Right renal pelvis (tissue), 4 donors: ENCODE measurements around the gene MACROD2. TPM values are rescaled to one million over a fixed set of nuclear protein-coding genes. Genes with fewer than 3 reads are reported as not detected.

Experiments used
- DNase-seq, 4 donors: peaks; one replicate each; pipeline ENCODE4 v3.0.0-alpha.2; 2013; ENCODE audit warnings: low read depth in 4 of 4, low spot score in 3 of 4, missing footprints in 1 of 4
- polyA plus RNA-seq, 4 donors: library from polyadenylated mRNA; unstranded; fragments of 120-200 nt; gene quantifications; one replicate each; pipeline ENCODE4 v1.2.1, GENCODE V29; 2013; ENCODE audit not compliant: insufficient read length in 4 of 4

Gene MACROD2
- polyA plus RNA-seq, 4 donors, result 12.4 to 14.4 (median 13.6) TPM

- DNase-seq, result no peak
These were observed 883.8 kb downstream of the MACROD2 start for GRCh38 chr20:14879020-14879697.

- DNase-seq, result no peak
These were observed 884.5 kb downstream of the MACROD2 start for GRCh38 chr20:14879839-14880238.

- DNase-seq, result no peak
These were observed 886.2 kb downstream of the MACROD2 start for GRCh38 chr20:14881518-14881917.

DNA sequence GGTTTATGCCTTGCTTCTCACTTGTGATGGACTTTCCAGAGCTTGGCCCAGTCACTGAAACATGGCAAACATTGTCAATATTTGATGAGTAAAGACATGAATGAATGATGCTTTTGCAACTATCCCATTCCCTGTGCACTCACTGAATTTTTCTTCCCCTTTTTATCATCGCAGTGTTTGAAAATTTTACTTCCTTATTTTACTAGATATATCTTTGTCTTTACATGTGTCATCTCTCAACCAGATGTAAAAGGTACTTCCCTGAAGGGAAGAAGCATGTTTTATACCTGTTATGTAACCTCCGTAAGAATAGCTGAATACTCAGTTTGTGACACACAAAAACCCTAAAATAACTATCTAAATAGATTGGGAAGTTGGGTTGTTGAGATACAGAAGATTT, 886.8 kb downstream of the MACROD2 start:
- no peak for DNase-seq

- DNase-seq, result no peak
These were observed 887.5 kb downstream of the MACROD2 start for GRCh38 chr20:14882846-14883245.

DNA sequence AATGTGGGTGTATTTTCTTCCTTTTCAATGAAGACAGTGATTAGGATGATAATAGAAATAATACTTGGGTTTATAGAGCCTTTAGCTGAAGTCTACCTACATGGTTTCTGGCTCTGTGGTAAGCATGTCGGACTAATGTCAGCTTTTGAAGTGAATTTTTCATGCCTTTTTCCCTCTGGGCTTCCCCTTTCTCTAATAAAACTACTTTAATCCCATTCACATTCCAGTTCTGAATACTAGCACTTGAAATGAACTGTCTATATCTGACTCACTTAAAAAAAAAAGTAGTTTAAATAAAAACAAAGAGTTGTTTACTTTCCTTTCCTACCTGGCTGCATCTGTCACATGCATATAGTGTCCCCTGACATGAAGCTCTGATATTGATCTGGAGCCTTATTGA, 888.0 kb downstream of the MACROD2 start:
- DNase-seq, result no peak

DNA sequence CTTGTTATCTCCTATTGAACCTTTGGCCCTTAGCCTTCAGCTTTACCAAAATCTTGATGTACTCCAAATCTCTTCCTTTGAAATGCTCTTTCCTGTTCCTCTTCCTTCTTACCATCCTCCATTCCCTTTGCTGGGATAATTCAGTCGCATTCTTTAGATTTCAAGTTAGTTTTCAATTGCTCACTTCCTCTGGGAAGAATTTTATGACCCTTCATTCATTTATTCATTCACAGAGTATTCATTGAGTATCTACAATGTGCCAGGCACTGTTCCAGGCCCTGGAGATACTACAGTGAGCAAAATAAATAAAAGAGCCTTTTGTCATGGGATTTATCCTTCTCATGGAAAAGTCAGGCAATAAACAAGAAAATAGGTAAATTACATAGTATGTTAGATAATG, 890.3 kb downstream of the MACROD2 start:
- no peak for DNase-seq

GRCh38 chr20:14888134-14888533, 892.8 kb downstream of the MACROD2 start:
- no peak for DNase-seq

DNA sequence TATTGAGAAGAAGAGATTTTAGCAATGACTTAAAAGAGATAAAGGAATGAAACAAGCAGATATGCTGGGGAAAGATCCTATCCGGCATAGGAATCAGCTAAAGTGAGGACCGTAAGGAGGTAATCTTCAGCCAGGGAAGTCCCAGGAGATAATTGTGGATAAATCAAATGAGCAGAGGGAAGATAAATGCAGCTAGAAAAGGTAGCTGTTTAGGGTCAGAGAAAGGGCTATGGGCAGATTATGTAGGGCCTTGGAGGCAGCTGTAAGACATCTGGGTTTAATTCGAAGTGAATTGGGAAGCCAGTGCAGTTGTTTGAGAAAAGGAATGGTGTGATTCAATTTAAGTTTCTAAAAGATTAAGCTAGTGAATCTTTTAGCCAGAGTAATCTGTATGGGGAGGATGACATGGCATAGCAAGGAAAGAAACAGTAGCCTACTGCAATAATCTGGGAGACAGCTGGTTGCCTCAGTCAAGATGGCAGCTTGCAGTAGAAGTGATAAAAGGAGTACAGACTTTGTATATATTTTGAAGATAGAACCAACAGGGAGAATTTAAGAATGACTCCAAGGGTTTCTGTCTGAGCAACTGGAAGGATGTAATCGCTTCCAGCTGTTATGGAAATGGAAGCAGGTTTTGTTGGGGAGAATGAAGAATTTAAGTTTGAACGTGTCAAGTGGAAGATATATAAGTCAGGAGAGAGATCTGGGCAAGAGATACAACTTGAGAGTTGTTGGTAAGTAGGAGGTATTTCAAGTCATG, 894.4 kb downstream of the MACROD2 start:
- DNase-seq, result no peak

DNA sequence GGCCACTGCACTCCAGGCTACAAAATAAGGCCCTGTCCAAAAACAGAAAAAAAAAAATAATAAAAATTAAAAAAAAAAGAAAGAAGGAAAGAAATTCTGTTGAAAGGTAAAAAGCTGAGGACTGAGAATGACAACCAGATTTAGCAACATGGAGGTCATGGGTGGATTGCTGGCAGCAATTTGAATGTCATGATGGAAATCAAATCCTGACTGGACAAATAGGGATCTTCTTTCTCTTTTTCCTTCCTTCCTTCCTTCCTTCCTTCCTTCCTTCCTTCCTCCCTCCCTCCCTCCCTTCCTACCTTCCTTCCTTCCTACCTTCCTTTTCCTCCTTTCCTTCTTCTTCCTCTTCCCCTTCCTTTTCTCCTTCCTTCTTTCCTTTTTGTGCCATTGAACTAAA, 895.4 kb downstream of the MACROD2 start:
- DNase-seq, result no peak

DNA sequence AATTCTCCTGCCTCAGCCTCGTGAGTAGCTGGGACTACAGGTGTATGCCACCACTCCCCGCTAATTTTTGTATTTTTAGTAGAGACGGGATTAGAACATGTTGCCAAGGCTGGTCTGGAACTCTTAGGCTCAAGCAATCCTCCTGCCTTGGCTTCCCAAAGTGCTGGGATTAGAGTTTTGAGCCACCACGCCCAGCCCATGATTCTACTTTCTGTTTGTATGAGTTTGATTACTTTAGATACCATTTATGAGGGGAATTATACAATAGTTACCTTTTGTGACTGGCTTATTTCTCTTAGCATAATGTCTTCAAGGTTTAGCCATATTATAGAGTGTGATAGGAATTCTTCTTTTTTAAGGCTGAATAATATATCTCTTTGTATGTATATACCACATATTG, 897.5 kb downstream of the MACROD2 start:
- no peak for DNase-seq

DNA sequence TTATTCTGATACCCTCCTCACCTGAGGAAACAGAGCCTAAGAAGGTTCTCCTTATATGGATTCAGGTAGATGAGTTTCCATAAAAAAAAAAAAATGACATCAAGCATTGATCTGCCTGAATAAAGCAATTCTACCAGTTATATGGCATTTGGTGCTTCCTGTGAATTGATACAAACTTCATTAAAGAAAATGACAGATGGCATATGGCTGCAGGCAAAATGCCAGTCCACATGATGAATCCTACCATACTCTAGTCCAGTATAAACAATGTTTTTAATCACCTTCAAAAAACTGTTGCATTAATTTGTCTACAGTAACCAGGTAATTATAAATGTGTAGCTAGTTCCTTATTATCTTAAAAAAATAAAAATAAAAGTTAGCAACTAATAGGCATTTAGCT, 901.3 kb downstream of the MACROD2 start:
- no peak for DNase-seq

GRCh38 chr20:14897608-14898007, 902.3 kb downstream of the MACROD2 start:
- DNase-seq, result no peak

DNA sequence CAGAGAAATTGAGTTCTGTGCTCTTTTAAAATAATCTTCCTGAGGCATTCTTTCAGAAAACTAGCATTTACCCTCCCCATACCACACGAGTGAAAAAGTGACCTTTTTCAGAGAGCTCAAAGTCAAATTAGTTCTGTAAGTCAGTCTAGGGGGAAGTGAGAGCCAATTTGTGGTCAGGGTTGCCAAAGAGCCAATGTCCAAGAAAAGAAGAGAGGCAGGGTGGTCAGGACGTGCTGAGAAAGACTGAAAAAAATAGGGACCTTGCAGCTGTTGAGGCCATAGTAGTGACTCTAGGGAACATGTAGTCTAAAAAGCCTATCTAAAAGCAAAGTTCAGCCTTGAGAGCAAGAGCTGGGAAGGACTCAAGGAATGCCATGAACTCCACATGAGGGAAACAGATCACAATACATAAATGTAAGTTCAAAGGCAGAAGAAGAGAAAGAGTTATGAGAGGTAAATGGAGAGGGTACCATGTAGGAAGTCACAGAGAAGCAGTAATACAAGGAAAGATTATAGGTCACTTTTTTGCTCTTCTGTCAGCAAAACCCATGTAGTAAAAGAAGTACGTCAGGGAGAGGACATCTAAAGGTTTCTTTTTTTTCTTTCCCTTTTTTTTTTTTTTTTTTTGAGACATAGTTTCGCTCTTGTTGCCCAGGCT, 907.2 kb downstream of the MACROD2 start:
- DNase-seq, result no peak

DNA sequence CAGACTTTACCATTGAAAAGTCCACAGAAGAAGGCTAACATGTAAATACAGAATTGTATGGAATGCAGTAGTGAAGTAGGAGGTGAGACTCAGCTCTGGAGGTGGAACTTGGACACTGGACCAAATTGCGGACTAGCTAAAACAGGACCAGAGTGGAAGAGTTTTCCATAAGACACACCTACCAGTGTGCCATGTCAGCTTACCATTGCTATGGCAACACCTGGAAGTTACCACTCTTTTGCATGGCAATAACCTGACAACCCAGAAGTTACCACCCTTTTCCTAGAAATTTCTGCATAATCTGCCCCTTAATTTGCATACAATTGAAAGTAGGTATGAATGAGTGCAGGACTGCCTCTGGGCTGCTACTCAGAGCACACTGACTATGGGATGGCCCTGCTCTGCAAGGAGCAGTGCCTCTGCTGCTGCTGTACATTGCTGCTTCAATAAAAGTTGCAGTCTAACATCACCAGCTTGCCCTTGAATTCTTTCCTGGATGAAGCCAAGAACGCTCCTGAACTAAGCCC, 911.7 kb downstream of the MACROD2 start:
- no peak for DNase-seq

- DNase-seq, result no peak
These were observed 914.8 kb downstream of the MACROD2 start for GRCh38 chr20:14910126-14910525.

- DNase-seq, result no peak
These were observed 918.7 kb downstream of the MACROD2 start for GRCh38 chr20:14913896-14914620.

DNA sequence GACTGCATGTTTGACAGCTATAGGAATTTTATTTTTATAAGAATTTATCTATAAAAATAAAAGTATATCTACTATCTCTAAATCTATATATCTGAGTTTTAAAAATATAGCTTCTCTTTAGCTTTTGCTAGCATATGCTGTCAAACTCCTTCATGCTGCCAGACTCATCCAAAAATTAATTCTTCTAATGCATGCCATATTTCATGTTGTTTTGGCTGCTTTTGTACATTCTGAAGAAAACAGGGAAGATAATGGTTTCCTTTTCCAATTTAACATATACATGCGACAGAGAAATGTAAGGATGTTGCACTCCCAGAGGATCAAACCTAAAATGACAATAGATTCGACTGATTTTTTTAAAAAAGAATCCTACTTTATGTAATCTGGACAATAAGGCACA, 919.3 kb downstream of the MACROD2 start:
- no peak for DNase-seq

- DNase-seq, result no peak
These were observed 920.0 kb downstream of the MACROD2 start for GRCh38 chr20:14915356-14915755.

- no peak for DNase-seq
These were observed 921.1 kb downstream of the MACROD2 start for GRCh38 chr20:14916360-14916920.

DNA sequence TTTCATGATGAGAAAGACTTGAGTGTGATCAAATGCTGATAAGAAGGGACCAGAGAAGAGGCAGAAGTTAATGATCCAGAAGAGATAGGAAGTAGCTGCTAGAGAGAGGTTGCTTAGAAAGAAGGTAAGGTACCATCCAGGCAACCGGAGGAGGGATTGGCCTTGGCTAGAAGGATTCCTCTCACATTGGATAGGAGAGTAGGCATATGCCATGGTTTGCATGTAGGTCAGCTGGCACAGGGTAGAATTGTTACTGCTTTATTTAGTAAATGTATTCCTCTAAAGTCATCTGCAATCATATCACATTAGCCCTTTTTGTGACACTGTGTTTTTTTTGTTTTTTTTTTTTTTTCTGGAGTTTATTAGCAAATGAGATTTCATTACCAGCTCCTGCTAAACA, 923.0 kb downstream of the MACROD2 start:
- no peak for DNase-seq
